Omental fat pad (tissue), 4 donors: ENCODE measurements around the gene LTBP2. TPM values are rescaled to one million over a fixed set of nuclear protein-coding genes. Genes with fewer than 3 reads are reported as not detected.

Experiments
- ATAC-seq: fragments of 150-250 bp; one replicate; pipeline ENCODE4 v1.9.1; 2016; ENCODE audit warnings: mild to moderate bottlenecking, moderate library complexity; ENCODE audit not compliant: low FRiP score
- DNase-seq: peaks from one replicate; pipeline ENCODE4 v3.0.0-alpha.2; 2019; ENCODE audit warnings: low spot score
- CTCF ChIP-seq, 3 donors: fragments of 450-650 bp; IDR thresholded peaks; one replicate each; pipeline ENCODE4 v1.5.1; 2016 to 2017; ENCODE audit warnings: antibody characterized with exemption in 3 of 3, mild to moderate bottlenecking in 3 of 3, moderate library complexity in 2 of 3
- total RNA-seq, 4 donors: library from RNA; depleted of rRNA; stranded (reverse); fragments of >200 nt; gene quantifications; one replicate each; pipeline ENCODE4 v1.1.0, GENCODE V29; 2016

Gene LTBP2
- total RNA-seq, 4 donors from 2014 or later: 31.6 to 104 (median 72.3) TPM

GRCh38 chr14:74569806-74570591 lies 42.0 kb downstream of the LTBP2 start:
- ATAC-seq: no peak
- no peak for TF ChIP-seq CTCF (IDR thresholded peaks at IDR 0.05)
- no peak for DNase-seq

- DNase-seq: no peak
- no peak for ATAC-seq
- TF ChIP-seq CTCF (IDR thresholded peaks at IDR 0.05): no peak
Observed at GRCh38 chr14:74569387-74569786, 42.6 kb downstream of the LTBP2 start.

DNA sequence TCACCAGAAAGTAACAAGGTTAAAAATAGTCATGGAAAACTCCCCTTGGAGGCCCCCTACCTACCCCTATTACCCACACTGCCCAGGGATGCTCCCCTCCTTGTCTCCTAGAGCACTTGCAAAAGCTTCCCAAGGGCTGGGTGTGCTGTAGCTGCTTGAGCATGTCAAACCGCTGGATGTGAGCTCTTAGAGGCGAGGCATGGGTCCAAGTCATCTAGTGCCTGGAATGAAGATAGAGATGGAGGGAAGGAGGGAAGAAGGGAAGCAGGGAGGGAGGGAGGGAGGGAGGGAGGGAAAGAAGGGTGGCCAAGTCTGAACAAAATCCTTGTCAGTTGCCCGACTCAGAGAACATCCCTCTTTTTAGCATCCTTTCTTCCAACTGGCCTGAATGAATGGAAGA lies 43.1 kb downstream of the LTBP2 start:
- DNase-seq: no peak
- TF ChIP-seq CTCF (IDR thresholded peaks at IDR 0.05): no peak
- no peak for ATAC-seq

DNA sequence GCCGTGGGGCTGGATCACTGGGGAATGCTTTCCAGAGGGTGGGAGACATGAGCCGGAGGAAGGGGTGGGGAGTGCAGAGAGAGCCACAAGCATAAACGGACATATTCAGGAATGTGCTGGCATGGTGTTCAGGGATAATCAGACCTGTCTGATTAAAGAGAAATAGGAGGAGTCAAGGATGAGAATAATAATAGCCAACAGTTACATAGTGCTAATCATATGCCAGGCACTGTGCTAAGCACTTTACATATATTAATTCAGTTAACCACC lies 43.7 kb downstream of the LTBP2 start:
- ATAC-seq: no peak
- DNase-seq: no peak
- no peak for TF ChIP-seq CTCF (IDR thresholded peaks at IDR 0.05)

GRCh38 chr14:74567646-74568379 lies 44.2 kb downstream of the LTBP2 start:
- ATAC-seq (no peak), DNase-seq (no peak)
- no peak for TF ChIP-seq CTCF (IDR thresholded peaks at IDR 0.05)

GRCh38 chr14:74567219-74567618 lies 44.8 kb downstream of the LTBP2 start:
- no peak for DNase-seq
- no peak for TF ChIP-seq CTCF (IDR thresholded peaks at IDR 0.05)
- ATAC-seq: no peak
